Lower leg skin (tissue), 3 donors: ENCODE measurements around the gene ARHGAP33.

Experiments
- CTCF ChIP-seq, 3 donors: fragments of 450-650 bp; IDR thresholded peaks; one replicate each; pipeline ENCODE4 v1.5.1; 2016; ENCODE audit warnings: antibody characterized with exemption in 3 of 3, mild to moderate bottlenecking in 3 of 3, moderate library complexity in 2 of 3
- POLR2A ChIP-seq, 2 donors: fragments of 450-650 bp; IDR thresholded peaks; one replicate each; pipeline ENCODE4 v1.6.1; 2016 to 2017; ENCODE audit warnings: antibody characterized with exemption in 2 of 2, mild to moderate bottlenecking in 1 of 2, moderate library complexity in 1 of 2

GRCh38 chr19:35750167-35750566 is 25.2 kb upstream of the ARHGAP33 start:
- TF ChIP-seq POLR2A (IDR thresholded peaks at IDR 0.05), result no peak
- TF ChIP-seq CTCF (IDR thresholded peaks at IDR 0.05), result no peak
